ENCODE measurements around the gene TNFSF15. TPM values are rescaled to one million over a fixed set of nuclear protein-coding genes. Genes with fewer than 3 reads are reported as not detected.
A peak's percentile ranks its signal among the peaks of the same experiment; 100 is the strongest.
"Not testable (repeated sequence)": the region's sequence is repeated elsewhere in the genome, so short reads cannot be mapped to it uniquely, and the experiment has no call there.

The TNFSF15 gene
- total RNA-seq, 1 donor from 2014 or later: 0.16 TPM

DNA sequence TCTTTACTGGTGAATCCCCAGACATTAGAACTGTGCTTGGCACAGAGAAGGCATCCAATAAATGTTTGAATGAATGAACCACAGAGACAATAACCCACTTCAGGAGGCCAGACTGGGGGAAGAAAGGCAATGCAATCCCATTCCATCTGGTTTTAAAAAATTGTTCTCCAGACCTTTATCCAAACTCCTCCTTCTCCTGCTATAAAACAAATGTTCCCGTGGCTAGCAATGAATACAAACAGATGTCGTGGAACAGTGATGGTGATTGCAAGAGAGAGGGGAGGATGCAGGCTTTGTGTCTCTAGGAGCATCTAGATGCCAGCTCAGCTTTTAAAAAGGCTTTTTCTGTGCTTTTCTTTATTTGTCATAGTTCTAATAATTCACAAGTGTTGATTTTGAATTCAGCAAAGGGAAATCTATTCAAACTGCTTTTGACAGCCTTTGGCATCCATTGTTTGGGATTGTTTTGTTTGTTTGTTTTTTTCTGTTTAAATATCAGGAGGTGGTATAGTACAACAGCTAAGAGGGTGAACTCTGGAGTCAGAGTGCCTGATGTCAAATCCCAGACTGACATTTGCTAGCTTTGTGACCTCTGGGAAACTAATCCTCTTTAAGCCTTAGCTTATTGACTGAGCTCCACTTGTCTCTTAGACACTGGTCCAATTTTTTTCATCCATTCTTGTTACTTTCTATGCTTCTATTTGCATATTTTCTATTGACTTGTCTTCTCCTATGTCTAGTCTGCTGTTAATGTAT, 59.1 kb downstream of the TNFSF15 start:
- no peak for DNase-seq

DNA sequence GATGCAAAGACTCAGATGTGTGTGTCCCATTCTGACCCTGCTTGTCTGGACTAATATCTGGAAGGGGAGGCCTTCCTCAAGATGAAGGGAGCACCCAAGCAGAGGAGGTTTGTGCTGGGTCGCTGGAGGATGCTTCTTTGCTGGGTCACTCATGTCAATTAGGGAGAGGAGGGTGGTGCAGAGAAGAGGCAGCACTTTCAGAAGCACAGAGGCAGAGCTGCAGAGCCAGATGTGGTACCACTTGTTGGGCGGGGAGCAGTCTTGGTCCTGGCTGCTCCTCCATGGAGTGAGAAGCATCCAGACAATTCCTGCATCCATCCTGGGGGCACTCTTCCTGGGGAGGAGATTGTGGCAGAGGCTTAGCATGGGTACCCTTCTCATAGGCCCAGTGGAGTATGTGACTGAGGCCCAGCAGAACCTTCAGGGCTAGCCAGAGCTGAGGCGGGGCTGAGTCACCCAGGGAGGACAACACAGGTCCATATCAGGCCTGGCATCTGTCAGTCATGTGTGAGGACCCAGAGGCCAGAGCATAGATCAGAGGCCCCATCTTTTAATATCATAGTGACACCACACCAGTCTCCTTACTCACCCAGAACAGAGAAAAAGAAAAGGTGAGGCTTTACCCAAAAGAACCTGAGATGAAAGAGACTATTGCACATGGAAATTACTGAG, 59.8 kb downstream of the TNFSF15 start:
- no peak for DNase-seq

DNA sequence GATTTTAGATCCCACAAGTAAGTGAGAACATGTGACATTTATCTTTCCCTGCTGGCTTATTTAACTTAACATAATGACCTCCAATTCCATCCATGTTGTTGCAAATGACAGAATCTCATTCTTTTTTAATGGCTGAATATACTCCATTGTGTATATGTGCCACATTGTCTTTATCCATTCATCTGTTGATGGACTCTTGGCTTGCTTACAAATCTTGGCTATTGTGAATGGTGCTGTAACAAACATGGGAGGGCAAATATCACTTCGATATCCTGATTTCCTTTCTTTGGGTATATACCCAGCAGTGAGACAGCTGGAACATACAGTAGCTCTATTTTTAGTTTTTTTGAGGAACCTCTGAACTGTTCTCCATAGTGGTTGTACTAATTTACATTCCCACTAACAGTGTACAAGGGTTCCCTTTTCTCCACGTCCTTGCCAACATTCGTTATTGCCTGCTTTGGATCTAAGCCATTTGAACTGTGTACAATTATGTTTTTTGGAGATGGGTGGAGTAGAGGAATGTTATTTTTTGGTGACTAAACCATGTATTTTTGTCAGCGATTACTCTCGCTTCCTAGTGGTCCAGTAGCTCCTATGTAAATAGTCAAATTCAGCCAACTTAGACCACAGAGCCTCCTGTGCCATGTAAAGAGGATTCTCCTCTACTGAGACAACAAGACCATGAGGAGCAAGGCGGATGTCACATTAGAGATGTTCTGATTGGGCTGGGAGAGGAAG, 60.6 kb downstream of the TNFSF15 start:
- DNase-seq: no peak

DNA sequence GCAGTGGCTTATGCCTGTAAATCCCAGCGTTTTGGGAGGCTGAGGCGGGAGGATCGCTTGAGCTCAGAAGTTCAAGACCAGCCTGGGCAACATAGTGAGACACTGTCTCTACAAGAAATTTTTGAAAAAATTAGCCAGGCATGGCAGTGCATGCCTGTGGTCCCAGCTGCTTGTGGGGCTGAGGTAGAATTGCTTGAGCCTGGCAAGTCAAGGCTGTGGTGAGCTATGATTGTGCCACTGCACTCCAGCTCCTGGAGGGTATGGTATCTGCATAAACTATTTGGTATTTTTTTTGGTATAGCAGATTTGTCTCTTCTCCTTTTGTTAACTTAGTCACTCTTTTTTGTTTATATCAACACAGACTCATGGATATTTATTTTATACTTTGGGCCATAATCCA, 62.4 kb downstream of the TNFSF15 start:
- DNase-seq: no peak

DNA sequence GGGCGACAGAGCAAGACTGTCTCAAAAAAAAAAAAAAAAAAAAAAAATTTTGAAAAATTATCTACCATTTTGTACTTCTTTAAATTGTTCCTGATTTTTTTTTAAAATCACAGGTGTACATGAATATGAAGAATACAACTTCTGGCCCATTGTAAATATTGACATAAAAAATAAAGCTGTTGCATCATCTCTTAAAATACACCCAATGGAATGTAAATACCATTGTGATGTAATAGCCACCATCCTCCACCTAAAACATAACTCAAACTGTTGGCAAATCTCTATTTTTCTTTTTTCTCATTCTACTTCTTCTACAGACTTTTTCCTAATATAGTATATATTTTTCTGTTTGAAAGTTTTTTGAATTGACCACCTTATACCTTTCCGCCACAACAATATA, 62.9 kb downstream of the TNFSF15 start:
- no peak for DNase-seq

DNA sequence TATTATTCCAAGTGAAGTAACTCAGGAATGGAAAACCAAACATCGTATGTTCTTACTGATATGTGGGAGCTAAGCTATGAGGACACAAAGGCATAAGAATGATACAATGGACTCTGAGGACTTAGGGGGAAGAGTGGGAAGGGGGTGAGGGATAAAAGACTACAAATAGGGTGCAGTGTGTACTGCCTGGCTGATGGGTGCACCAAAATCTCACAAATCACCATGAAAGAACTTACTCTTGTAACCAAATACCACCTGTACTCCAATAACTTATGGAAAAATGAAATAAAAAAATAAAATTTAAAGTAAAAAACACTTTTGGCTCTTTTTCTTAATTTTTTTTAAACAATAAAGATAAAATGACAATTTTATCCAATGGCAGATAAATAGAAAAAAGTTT, 64.3 kb downstream of the TNFSF15 start:
- not testable (repeated sequence) for DNase-seq

DNA sequence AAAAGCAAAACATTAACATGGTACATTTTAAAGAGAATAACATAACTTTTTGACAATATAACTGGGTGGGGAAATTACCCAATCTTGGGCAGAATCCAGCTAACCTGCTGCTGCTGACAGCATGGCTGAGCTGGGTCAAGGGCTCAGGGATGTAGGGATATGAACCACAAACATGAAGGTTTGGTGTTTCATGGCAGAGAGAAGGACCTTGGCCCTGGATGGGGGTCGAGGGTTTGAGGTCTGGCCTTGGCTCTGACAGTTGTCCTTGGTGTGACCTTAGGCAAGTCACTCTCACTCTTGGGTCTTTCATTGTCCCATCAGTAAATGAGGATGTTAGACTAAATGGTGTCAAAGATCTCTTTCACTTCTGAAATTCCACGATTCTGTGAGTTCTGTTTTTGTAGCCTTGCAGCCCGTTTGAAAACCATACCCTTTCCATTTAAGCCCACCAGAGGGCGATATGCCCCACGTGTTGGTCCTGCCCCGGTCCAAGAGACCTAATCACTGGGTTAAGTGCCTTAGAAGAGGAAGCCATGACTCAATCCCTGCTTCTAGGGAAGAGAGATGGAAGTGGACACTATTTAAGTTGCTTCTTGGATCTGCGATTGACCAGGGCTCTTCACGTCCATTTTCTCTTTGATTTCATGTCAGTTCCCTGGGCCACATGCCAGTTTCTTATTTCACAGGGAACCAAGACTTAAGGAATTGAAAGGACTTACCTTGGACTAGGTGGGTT, 67.1 kb downstream of the TNFSF15 start:
- peak; percentile 13 for DNase-seq

DNA sequence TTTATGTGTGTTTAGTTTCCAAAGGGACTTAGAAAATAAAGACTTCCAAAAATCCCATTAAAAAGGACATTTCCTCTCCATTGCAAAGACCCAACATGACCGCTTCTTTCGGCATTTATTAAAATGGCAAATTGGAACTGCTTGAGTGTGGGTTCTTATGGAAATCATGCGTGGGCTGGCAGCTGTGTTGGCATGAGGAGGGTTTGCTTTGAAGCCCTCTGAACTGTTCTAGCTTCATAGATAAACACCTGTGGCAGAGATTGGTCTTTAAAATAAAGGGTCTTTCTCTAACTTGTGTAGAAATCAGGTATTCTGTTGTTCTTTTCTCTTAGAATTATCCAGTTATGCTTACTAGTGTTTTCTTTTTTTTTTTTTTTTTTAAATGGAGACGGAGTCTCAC, 68.0 kb downstream of the TNFSF15 start:
- no peak for DNase-seq

DNA sequence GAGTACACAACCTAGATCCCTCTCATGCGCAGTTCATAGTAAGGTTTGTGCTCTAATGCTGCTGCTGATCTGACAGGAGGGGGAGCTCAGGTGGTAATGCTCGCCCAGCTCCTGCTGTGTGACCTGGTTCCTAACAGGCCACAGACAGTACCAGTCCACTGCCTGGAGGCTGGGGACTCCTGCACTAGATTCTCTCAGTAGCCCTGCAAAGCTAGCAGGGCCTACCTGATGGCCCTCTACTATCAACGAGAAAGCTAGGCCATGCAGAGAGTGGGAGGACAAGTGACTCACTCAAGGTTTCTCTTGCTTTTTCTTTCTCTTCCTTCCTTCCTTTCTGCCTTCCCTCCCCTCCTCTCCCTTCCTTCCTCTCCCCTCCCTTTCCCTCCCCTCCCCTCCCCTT, 68.7 kb downstream of the TNFSF15 start:
- no peak for DNase-seq

DNA sequence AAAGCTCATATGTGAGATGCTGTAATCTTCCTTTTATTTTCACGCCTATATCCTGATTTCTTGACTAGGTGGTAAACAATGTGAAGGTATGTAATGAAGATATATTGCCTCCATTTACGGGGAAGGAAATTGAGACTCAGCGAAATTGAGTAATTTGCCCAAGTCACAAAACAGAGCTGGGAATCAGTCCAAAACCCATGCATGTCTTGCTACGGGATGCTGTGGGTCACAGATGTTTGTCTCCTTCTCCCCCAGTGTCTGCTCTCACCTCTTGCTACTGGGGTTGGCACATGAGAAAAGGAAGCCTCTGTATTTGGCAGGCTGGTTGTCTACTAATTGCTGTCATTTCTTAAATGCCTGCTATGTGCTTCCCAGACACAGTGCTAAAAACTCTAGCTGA, 70.1 kb downstream of the TNFSF15 start:
- no peak for DNase-seq

DNA sequence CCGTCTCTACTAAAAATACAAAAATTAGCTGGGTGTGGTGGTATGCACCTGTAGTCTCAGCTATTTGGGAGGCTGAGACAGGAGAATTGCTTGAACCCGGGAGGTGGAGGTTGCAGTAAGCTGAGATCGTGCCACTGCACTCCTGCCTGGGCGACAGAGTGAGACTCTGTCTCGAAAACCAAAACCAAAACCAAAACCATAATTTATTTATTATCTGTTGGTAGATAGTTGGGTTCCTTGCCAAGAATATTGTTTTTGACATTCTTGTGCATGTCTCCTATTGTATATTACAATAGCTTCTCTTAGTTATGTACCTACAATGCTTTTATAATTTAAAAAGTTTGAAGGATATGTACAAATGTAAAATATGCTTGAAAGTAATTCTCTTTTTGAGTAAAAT, 70.7 kb downstream of the TNFSF15 start:
- DNase-seq: not testable (repeated sequence)

Other genes starting within 250 kb of the TNFSF15 start
- 80.3 TPM for gene ATP6V1G1, start 218.3 kb downstream of the TNFSF15 start, total RNA-seq
- 24.3 TPM for gene TMEM268, start 194.7 kb downstream of the TNFSF15 start, total RNA-seq
- gene TEX53, start 148.2 kb downstream of the TNFSF15 start, total RNA-seq: not detected
- not detected for gene TEX48, start 123.8 kb downstream of the TNFSF15 start, total RNA-seq
- gene TNFSF8, start 124.6 kb upstream of the TNFSF15 start, total RNA-seq: 1.1 TPM